ENCODE results near the gene FAM3B. TPM values are rescaled to one million over a fixed set of nuclear protein-coding genes. Genes with fewer than 3 reads are reported as not detected.

Gene FAM3B
- polyA plus RNA-seq, 3 donors: 0.15 TPM; not detected in 2

DNA sequence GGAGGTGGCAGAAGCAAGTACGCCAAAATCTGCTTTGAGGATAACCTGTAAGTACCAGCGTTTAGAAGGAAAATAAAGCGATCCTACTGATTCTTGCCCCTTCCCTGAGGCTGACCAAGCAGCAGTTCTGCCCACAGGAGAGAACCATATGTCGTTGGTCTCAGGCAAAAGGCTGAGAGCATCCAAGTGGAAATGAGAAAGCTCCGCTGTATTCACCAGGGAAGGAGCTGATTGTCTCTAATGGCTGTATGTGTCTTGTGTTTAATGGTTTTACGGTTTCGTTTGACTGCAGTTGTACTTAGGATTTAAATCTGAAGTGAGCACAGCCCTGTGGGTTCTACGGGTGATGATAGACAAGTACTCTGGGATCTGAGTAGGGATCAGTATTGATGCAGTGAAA is 21.9 kb downstream of the FAM3B start:
- peaks cover 0 to 3% of the 10 kb centered on the region in 2 donors for H3K9me3 ChIP-seq (replicated peaks in 1 of 2; ENCODE audit: control insufficient read depth in 1 of 2, insufficient read depth in 1 of 2, low read length in 2 of 2)
- no peak overlapping the region for H3K27ac ChIP-seq (ENCODE audit: low read depth in 1 of 2, low read length in 2 of 2)
- no peak for DNase-seq
- H3K4me1 ChIP-seq (ENCODE audit: control insufficient read depth in 1 of 2, insufficient read depth in 2 of 2, low read length in 2 of 2): no peaks in the 10 kb centered on the region
- 100% methylated on average over 7 of the region's 8 CpGs for WGBS (ENCODE audit: insufficient coverage)
- H3K36me3 ChIP-seq (replicated peaks in 1 of 2; ENCODE audit: control insufficient read depth in 1 of 2, insufficient read depth in 2 of 2, low read length in 2 of 2): no peaks in the 10 kb centered on the region
- H3K4me1 Mint-ChIP-seq: no peaks in the 10 kb centered on the region
- no peak overlapping the region for H3K4me3 ChIP-seq (replicated peaks in 1 of 3; ENCODE audit: low read depth in 2 of 3, low read length in 3 of 3)
- H3K36me3 Mint-ChIP-seq: no peaks in the 10 kb centered on the region
- H2AFZ ChIP-seq (ENCODE audit: insufficient read depth, low read depth, low read length, poor library complexity, severe bottlenecking): no peak overlapping the region
- no peak overlapping the region for H3K9ac ChIP-seq (ENCODE audit: insufficient read depth, low read length, poor library complexity, severe bottlenecking)
- intact Hi-C loops (cut with micrococcal nuclease): loop anchor here in 1 of 2 donors (5.0 kb wide), 1 partner anchor 54 kb away; no protein-coding TSS in a partner anchor
- TF ChIP-seq, protein P1, sequence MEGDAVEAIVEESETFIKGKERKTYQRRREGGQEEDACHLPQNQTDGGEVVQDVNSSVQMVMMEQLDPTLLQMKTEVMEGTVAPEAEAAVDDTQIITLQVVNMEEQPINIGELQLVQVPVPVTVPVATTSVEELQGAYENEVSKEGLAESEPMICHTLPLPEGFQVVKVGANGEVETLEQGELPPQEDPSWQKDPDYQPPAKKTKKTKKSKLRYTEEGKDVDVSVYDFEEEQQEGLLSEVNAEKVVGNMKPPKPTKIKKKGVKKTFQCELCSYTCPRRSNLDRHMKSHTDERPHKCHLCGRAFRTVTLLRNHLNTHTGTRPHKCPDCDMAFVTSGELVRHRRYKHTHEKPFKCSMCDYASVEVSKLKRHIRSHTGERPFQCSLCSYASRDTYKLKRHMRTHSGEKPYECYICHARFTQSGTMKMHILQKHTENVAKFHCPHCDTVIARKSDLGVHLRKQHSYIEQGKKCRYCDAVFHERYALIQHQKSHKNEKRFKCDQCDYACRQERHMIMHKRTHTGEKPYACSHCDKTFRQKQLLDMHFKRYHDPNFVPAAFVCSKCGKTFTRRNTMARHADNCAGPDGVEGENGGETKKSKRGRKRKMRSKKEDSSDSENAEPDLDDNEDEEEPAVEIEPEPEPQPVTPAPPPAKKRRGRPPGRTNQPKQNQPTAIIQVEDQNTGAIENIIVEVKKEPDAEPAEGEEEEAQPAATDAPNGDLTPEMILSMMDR (IDR thresholded peaks at IDR 0.05): no peak
- H3K27me3 Mint-ChIP-seq (ENCODE audit: low read depth in 3 of 3): peaks cover 3 to 6% (median 5%) of the 10 kb centered on the region in 3 donors
- H3K9me3 Mint-ChIP-seq: peaks cover 1 to 19% (median 4%) of the 10 kb centered on the region in 7 donors
- no peaks in the 10 kb centered on the region for H3K79me2 ChIP-seq (ENCODE audit: insufficient read depth, low read length)
- H4K20me1 ChIP-seq (ENCODE audit: insufficient read depth, low read length): no peaks in the 10 kb centered on the region
- no peak overlapping the region for H3K4me2 ChIP-seq (replicated peaks; ENCODE audit: extremely low read depth, low read length, poor library complexity, severe bottlenecking)
- H3K27me3 ChIP-seq (ENCODE audit: control insufficient read depth in 2 of 2, insufficient read depth in 2 of 2, low read length in 2 of 2): no peaks in the 10 kb centered on the region
- H3K4me3 Mint-ChIP-seq: no peak overlapping the region
- no peak overlapping the region for H3K27ac Mint-ChIP-seq

DNA sequence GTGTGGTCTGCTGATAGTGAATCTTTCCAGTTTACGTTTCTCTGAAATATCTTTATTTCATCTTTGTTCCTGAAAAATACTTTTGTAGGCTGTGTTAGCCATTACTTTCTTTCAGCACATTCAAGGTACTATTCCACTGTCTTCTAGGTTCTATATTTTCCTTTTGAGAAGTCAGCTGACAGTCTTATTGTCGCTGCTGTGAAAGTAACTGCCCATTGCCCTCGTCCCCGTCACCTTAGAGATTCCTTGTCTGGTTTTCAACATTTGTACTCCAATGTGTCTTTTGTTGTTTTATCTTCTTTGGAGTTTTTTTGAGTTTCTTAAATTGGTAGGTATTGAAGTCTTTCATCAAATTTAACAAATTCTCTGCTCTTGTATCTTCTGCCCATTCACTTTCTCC is 25.4 kb downstream of the FAM3B start:
- no peaks in the 10 kb centered on the region for H3K4me1 Mint-ChIP-seq
- 80% methylated on average over 1 of the region's 4 CpGs for WGBS (ENCODE audit: insufficient coverage)
- peaks cover 2 to 11% (median 4%) of the 10 kb centered on the region in 7 donors for H3K9me3 Mint-ChIP-seq
- no peaks in the 10 kb centered on the region for H3K36me3 Mint-ChIP-seq
- no peak overlapping the region for H3K27ac Mint-ChIP-seq
- Histone ChIP-seq H3K4me1 (ENCODE audit: control insufficient read depth in 1 of 2, insufficient read depth in 2 of 2, low read length in 2 of 2) (no peaks in the 10 kb centered on the region), H3K4me2 (replicated peaks; ENCODE audit: extremely low read depth, low read length, poor library complexity, severe bottlenecking) (no peak overlapping the region), H3K9me3 (replicated peaks in 1 of 2; ENCODE audit: control insufficient read depth in 1 of 2, insufficient read depth in 1 of 2, low read length in 2 of 2) (peaks cover 0 to 3% of the 10 kb centered on the region in 2 donors), H3K79me2 (ENCODE audit: insufficient read depth, low read length) (no peaks in the 10 kb centered on the region), H3K4me3 (replicated peaks in 1 of 3; ENCODE audit: low read depth in 2 of 3, low read length in 3 of 3) (no peak overlapping the region), H2AFZ (ENCODE audit: insufficient read depth, low read depth, low read length, poor library complexity, severe bottlenecking) (no peak overlapping the region), H3K27me3 (ENCODE audit: control insufficient read depth in 2 of 2, insufficient read depth in 2 of 2, low read length in 2 of 2) (no peaks in the 10 kb centered on the region), H3K9ac (ENCODE audit: insufficient read depth, low read length, poor library complexity, severe bottlenecking) (no peak overlapping the region), H3K36me3 (replicated peaks in 1 of 2; ENCODE audit: control insufficient read depth in 1 of 2, insufficient read depth in 2 of 2, low read length in 2 of 2) (no peaks in the 10 kb centered on the region), H4K20me1 (ENCODE audit: insufficient read depth, low read length) (no peaks in the 10 kb centered on the region), H3K27ac (ENCODE audit: low read depth in 1 of 2, low read length in 2 of 2) (no peak overlapping the region)
- no peak overlapping the region for H3K4me3 Mint-ChIP-seq
- peaks cover 5 to 8% (median 8%) of the 10 kb centered on the region in 3 donors for H3K27me3 Mint-ChIP-seq (ENCODE audit: low read depth in 3 of 3)
- intact Hi-C loops (cut with micrococcal nuclease): no loop called here
- no peak for DNase-seq
- TF ChIP-seq, protein P1 (IDR thresholded peaks at IDR 0.05): no peak

All from CD14-positive monocyte (primary cell).